Dendritic cell treated with granulocyte-macrophage colony-stimulating factor and Interleukin-4, amounts not matched to agents 40 ng/mL and 50 ng/mL, for 4 days (primary cell): Measurements from ENCODE around the gene CACNA2D4.

Experiments used
- H3K27ac Mint-ChIP-seq: one replicate; pipeline ENCODE4 v1.8.0; 2022; ENCODE audit warnings: mild to moderate bottlenecking, mixed read lengths
- H3K27me3 Mint-ChIP-seq: one replicate; pipeline ENCODE4 v1.8.0; 2022; ENCODE audit warnings: mild to moderate bottlenecking, mixed read lengths
- H3K36me3 Mint-ChIP-seq: one replicate; pipeline ENCODE4 v1.8.0; 2022; ENCODE audit warnings: low read depth, mixed read lengths
- H3K4me1 Mint-ChIP-seq: one replicate; pipeline ENCODE4 v1.8.0; 2022; ENCODE audit warnings: low read depth, mixed read lengths
- H3K4me3 Mint-ChIP-seq: one replicate; pipeline ENCODE4 v1.8.0; 2022; ENCODE audit warnings: mild to moderate bottlenecking, moderate library complexity, mixed read lengths
- H3K9me3 Mint-ChIP-seq: one replicate; pipeline ENCODE4 v1.8.0; 2022; ENCODE audit warnings: mixed read lengths
- intact Hi-C: fragments of 100-400 bp; cut with micrococcal nuclease; formaldehyde crosslinking; loops from one replicate; pipeline ENCODE4 v1.15.0; 2022

The CACNA2D4 gene

GRCh38 chr12:1907652-1908611, 10.5 kb downstream of the CACNA2D4 start:
- H3K9me3 Mint-ChIP-seq, result peaks cover 42% of the 10 kb centered on the region
- intact Hi-C loops, result loop anchor here (10.0 kb wide), 1 partner anchor 63 kb away; no protein-coding TSS in a partner anchor
- peak overlapping the region; percentile 60 for H3K4me3 Mint-ChIP-seq
- H3K36me3 Mint-ChIP-seq, result no peaks in the 10 kb centered on the region
- H3K27me3 Mint-ChIP-seq, result peaks cover 32% of the 10 kb centered on the region
- H3K27ac Mint-ChIP-seq, result no peak overlapping the region
- H3K4me1 Mint-ChIP-seq, result peaks cover 22% of the 10 kb centered on the region

- intact Hi-C loops, result loop anchor here (10.0 kb wide), 1 partner anchor 62 kb away; no protein-coding TSS in a partner anchor
- no peaks in the 10 kb centered on the region for H3K36me3 Mint-ChIP-seq
- no peak overlapping the region for H3K27ac Mint-ChIP-seq
Observed at GRCh38 chr12:1906579-1906978, 11.9 kb downstream of the CACNA2D4 start.

GRCh38 chr12:1904875-1905274, 13.6 kb downstream of the CACNA2D4 start:
- H3K9me3 Mint-ChIP-seq, result peaks cover 43% of the 10 kb centered on the region
- peaks cover 31% of the 10 kb centered on the region for H3K27me3 Mint-ChIP-seq
- H3K36me3 Mint-ChIP-seq, result no peaks in the 10 kb centered on the region
- peaks cover 15% of the 10 kb centered on the region for H3K4me1 Mint-ChIP-seq
- intact Hi-C loops, result loop anchor here (10.0 kb wide), 1 partner anchor 60 kb away; no protein-coding TSS in a partner anchor
- no peak overlapping the region for H3K27ac Mint-ChIP-seq
- H3K4me3 Mint-ChIP-seq, result no peak overlapping the region

More at GRCh38 chr12:1906579-1906978, 11.9 kb downstream of the CACNA2D4 start:
- Mint-ChIP-seq H3K27me3 (peaks cover 32% of the 10 kb centered on the region), H3K4me1 (peaks cover 19% of the 10 kb centered on the region), H3K9me3 (peaks cover 49% of the 10 kb centered on the region), H3K4me3 (no peak overlapping the region)

GRCh38 chr12:1896964-1897363, 21.5 kb downstream of the CACNA2D4 start:
- Mint-ChIP-seq H3K27ac (no peak overlapping the region), H3K36me3 (no peaks in the 10 kb centered on the region), H3K4me3 (no peak overlapping the region), H3K9me3 (peaks cover 11% of the 10 kb centered on the region), H3K27me3 (no peaks in the 10 kb centered on the region), H3K4me1 (peaks cover 6% of the 10 kb centered on the region)
- intact Hi-C loops, result no loop called here

DNA sequence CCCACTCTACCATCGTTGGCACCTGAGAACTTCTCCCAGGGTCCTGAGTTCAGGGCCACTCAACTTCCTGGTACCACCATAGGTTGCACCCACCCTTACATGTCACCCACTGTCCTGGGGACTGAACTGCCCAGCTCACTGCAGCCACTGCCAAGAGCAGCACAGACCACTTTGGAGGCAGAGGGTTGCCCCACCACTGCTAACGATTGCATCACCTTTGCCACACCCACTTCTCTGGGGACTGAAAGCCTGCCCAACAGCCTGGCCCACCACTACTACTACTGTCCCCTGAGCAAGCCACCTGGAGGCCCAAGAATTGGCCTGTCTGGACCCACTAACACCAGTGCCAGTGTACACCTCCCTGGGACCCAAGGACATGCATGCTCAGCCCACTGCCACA, 27.6 kb downstream of the CACNA2D4 start:
- H3K27me3 Mint-ChIP-seq, result peaks cover 4% of the 10 kb centered on the region

DNA sequence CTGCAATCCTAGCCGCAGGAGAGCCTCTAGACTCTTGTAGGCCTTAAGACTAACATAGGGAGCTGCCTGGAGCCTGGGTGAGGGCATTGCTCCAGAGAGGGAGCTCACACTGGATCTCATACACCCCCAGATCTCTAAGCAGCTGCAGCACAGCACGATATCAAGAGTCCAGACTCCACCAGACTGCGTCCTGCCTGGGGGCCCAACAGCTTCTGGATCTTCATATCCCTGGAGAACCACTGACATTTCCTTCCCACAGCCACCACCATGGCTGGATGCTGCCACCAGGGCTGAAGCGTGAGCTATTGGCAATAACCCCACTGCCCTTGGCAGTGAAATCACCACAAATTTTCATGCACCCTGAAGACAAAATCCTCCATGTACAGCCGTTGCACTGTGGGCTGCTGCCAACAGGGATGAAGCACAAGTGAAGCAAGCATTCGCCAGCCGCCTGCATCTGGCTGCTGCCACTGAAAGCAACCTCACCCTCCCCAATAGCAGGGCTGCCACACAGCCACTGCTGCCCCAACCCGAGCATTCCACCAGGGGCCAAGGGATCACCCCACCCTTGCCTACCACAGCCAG, 28.2 kb downstream of the CACNA2D4 start:
- Mint-ChIP-seq H3K27me3 (peaks cover 4% of the 10 kb centered on the region), H3K9me3 (peaks cover 15% of the 10 kb centered on the region), H3K27ac (no peak overlapping the region), H3K4me3 (no peak overlapping the region), H3K36me3 (no peaks in the 10 kb centered on the region), H3K4me1 (peaks cover 6% of the 10 kb centered on the region)
- intact Hi-C loops, result no loop called here

More for the DNA sequence above, 27.6 kb downstream of the CACNA2D4 start:
- Mint-ChIP-seq H3K9me3 (peaks cover 15% of the 10 kb centered on the region), H3K4me1 (peaks cover 6% of the 10 kb centered on the region), H3K27ac (no peak overlapping the region), H3K4me3 (no peak overlapping the region), H3K36me3 (no peaks in the 10 kb centered on the region)
- intact Hi-C loops, result no loop called here

DNA sequence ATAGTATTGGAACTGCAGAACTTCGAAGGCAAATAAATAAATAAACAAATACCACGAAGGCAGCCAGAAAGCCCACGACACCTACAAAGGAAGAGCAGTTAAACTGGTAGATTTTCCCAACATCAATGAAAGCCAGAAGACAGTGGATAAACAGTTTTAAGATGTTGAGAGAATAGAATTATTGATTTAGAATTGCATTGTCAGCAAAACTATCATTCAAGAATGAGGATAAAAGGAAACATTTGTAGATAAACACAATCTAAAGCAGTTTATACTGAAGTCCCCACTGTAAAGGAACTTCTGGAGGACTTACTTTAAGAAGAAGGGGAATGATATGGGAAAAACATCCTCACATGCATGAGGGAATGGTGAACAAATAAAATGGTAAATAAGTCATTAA, 29.5 kb downstream of the CACNA2D4 start:
- Mint-ChIP-seq H3K36me3 (no peaks in the 10 kb centered on the region), H3K27me3 (peaks cover 4% of the 10 kb centered on the region), H3K4me3 (no peak overlapping the region), H3K9me3 (peaks cover 15% of the 10 kb centered on the region), H3K27ac (no peak overlapping the region), H3K4me1 (peaks cover 6% of the 10 kb centered on the region)
- intact Hi-C loops, result no loop called here

GRCh38 chr12:1886396-1887008, 31.9 kb downstream of the CACNA2D4 start:
- H3K4me1 Mint-ChIP-seq, result peaks cover 14% of the 10 kb centered on the region
- no peaks in the 10 kb centered on the region for H3K36me3 Mint-ChIP-seq
- intact Hi-C loops, result no loop called here
- H3K9me3 Mint-ChIP-seq, result peaks cover under 1% of the 10 kb centered on the region
- no peak overlapping the region for H3K4me3 Mint-ChIP-seq
- H3K27me3 Mint-ChIP-seq, result peaks cover 4% of the 10 kb centered on the region
- H3K27ac Mint-ChIP-seq, result no peak overlapping the region

GRCh38 chr12:1885599-1886245, 32.7 kb downstream of the CACNA2D4 start:
- Mint-ChIP-seq H3K27me3 (peaks cover 4% of the 10 kb centered on the region), H3K36me3 (no peaks in the 10 kb centered on the region), H3K4me1 (peaks cover 11% of the 10 kb centered on the region), H3K4me3 (no peak overlapping the region), H3K27ac (no peak overlapping the region), H3K9me3 (no peaks in the 10 kb centered on the region)
- intact Hi-C loops, result no loop called here

DNA sequence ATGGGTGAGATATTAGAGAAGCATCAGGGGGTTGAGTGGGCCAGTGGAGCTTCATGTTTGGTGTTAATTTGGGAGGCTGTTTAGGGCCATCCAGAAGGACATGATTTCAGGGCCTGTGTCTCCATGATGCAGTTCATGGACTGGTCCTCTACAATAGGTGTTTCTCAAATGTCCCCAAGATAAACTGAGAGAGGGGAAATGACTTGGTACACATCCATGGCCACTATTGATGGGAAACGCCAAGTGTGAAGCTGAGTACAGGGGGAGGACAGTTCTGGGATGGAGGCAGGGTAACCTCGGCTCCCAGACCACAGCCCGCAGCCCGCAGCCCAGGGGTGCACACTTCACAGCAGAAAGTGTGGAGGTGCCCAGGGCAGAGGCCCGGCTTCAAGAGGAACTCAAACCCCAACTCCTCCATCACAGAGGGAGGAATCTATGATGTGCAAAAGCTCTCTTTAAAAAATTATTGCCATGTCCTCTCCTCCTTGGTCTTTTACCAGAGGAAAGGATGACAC, 33.3 kb downstream of the CACNA2D4 start:
- no peaks in the 10 kb centered on the region for H3K36me3 Mint-ChIP-seq
- no peak overlapping the region for H3K27ac Mint-ChIP-seq
- no peak overlapping the region for H3K4me3 Mint-ChIP-seq
- peaks cover 4% of the 10 kb centered on the region for H3K27me3 Mint-ChIP-seq
- intact Hi-C loops, result no loop called here
- H3K4me1 Mint-ChIP-seq, result peaks cover 8% of the 10 kb centered on the region
- H3K9me3 Mint-ChIP-seq, result no peaks in the 10 kb centered on the region

GRCh38 chr12:1884651-1885050, 33.8 kb downstream of the CACNA2D4 start:
- intact Hi-C loops, result no loop called here
- Mint-ChIP-seq H3K4me1 (peaks cover 8% of the 10 kb centered on the region), H3K36me3 (no peaks in the 10 kb centered on the region), H3K27ac (no peak overlapping the region), H3K27me3 (peaks cover 4% of the 10 kb centered on the region), H3K9me3 (no peaks in the 10 kb centered on the region), H3K4me3 (no peak overlapping the region)

DNA sequence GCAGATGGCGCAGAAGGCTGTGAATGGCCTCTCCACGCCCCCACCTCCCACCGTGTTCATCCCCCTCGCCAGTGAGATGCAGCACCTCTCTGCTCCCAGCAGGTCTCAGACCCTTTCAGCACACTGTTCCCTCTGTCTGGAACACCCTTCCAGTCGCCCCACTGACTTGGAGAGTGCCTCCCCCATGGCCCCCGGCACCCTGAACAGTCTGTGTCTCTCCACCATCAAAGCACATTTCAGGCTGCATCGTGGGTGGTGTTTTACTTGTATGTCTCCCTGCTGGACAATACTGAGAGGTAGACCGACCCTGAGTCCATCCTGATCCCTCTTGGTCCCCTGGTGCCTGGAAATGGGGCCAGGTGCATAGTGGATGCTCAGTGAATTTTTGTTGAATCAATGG, 34.9 kb downstream of the CACNA2D4 start:
- no peaks in the 10 kb centered on the region for H3K36me3 Mint-ChIP-seq
- peaks cover 8% of the 10 kb centered on the region for H3K4me1 Mint-ChIP-seq
- intact Hi-C loops, result no loop called here
- H3K4me3 Mint-ChIP-seq, result no peak overlapping the region
- H3K9me3 Mint-ChIP-seq, result no peaks in the 10 kb centered on the region
- H3K27ac Mint-ChIP-seq, result no peak overlapping the region
- H3K27me3 Mint-ChIP-seq, result peaks cover 4% of the 10 kb centered on the region

DNA sequence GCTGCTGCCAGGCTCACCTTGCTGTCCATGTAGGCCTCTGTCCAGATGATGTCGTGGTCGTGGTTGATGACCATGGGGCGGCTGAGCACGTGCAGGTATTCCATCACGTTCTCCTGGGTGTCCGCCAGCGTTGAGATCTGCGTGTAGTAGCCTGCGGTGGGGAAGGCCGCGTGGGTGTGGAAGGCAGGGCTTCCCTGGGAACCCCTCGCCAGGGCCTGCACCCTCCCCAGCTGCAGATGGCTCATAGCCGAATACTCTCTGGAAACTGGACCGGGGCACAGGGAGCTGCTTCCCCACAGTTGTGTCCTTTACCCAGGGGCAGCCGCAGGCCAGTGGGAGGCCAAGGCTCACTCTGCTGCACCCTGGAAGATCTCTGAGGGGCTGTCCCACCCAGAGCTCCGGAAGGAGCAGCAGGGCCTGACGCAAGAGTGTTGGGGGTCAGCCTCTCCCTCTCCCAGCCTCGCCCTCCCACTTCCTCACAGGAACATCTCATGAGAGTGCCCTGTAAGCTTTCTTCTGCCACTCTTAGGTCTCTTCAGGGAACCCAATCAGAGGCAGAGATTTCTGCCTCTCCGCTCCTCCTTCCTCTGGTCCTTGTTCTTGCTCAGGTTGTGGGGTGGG, 35.5 kb downstream of the CACNA2D4 start:
- no peak overlapping the region for H3K27ac Mint-ChIP-seq
- intact Hi-C loops, result no loop called here
- peaks cover 3% of the 10 kb centered on the region for H3K27me3 Mint-ChIP-seq
- no peak overlapping the region for H3K4me3 Mint-ChIP-seq
- peaks cover 8% of the 10 kb centered on the region for H3K4me1 Mint-ChIP-seq
- H3K9me3 Mint-ChIP-seq, result no peaks in the 10 kb centered on the region
- H3K36me3 Mint-ChIP-seq, result no peaks in the 10 kb centered on the region
